GM20000 (cell line): ENCODE data around the gene PRDM16.

Experiments
- DNase-seq: peaks from one replicate; pipeline ENCODE4 v3.0.0; 2012; ENCODE audit warnings: low spot score
- TF ChIP-seq, protein P1 (sequence below): IDR thresholded peaks from 2 replicates; pipeline ENCODE4 v1.5.1; 2012; ENCODE audit warnings: mild to moderate bottlenecking, control low read depth; ENCODE audit errors: extremely low read depth, missing control alignments

The PRDM16 gene

DNA sequence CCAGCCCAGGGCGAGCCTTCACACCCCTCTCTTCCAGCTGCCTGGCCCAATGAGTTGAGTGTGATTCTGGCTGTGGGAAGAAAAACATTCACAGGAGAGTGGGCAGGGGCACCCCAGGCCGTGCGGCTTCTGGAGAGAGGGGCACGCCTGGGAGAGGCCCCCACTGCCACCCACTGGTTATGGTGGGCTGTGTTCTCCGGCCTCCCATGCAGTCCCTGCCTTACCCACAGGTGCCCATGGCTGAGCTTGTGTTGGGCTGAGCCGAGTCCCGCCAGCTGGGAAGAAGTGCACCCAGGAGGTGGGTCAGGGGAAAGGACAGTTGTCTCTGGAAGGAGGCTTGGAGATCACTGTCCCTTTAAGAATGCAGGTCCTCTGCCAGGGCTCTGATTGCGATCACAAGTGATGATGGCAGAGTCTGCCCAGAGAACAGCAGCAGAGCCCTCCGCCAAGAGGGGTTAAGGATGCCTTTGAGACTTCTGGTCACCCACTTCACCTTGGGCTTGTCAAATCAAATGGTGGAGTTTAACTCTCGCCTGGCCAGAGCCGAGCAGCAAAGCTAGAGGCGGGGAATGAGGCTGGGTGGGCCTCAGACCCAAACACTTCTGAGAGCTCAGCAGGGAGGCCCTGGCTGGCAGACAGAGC, 260.8 kb downstream of the PRDM16 start:
- TF ChIP-seq, protein P1, sequence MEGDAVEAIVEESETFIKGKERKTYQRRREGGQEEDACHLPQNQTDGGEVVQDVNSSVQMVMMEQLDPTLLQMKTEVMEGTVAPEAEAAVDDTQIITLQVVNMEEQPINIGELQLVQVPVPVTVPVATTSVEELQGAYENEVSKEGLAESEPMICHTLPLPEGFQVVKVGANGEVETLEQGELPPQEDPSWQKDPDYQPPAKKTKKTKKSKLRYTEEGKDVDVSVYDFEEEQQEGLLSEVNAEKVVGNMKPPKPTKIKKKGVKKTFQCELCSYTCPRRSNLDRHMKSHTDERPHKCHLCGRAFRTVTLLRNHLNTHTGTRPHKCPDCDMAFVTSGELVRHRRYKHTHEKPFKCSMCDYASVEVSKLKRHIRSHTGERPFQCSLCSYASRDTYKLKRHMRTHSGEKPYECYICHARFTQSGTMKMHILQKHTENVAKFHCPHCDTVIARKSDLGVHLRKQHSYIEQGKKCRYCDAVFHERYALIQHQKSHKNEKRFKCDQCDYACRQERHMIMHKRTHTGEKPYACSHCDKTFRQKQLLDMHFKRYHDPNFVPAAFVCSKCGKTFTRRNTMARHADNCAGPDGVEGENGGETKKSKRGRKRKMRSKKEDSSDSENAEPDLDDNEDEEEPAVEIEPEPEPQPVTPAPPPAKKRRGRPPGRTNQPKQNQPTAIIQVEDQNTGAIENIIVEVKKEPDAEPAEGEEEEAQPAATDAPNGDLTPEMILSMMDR, result no peak
- DNase-seq, result no peak

DNA sequence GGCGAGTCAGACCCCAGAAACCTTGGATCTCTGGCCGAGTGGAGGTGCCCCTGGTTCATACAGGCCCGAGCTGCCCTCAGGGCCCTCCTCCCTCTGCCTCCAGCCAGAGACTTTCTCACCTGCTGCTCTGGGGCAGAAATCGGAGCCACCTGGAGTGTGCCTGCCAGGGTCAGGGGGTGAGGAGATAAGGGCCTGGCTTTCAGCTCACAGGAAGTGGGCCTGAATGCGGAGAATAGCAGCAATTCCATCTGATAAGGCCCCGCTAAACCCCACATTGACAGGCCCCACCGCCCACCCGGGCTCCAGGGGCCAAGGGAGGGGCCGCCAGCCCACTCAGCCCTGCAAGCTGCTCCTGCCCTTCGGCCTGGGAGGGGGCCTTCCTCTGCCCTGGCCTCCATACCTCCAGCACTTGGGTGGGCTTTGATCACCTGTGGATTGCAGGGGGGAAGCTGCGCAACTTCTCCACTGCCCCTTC, 261.8 kb downstream of the PRDM16 start:
- TF ChIP-seq, protein P1, result no peak
- no peak for DNase-seq

DNA sequence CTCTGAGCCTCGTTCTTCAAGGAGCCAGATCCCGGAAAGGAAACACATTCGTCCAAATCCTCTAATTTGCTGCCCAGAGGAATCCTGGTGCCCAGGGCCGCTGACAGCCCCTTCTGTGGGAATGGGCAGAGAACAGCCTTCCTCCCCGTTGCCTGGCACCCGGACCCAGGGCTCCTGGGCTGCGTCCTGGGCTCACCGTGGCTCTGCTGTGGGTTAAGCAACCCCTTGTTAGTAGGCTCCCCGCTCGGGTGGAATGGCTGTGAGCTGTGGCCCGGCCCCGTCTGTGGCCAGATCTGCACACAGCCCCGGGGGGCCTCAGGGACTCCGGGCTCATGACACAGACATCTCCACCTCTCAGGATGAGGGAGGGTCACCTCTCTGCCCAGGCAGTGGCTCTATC, 262.6 kb downstream of the PRDM16 start:
- DNase-seq, result no peak

DNA sequence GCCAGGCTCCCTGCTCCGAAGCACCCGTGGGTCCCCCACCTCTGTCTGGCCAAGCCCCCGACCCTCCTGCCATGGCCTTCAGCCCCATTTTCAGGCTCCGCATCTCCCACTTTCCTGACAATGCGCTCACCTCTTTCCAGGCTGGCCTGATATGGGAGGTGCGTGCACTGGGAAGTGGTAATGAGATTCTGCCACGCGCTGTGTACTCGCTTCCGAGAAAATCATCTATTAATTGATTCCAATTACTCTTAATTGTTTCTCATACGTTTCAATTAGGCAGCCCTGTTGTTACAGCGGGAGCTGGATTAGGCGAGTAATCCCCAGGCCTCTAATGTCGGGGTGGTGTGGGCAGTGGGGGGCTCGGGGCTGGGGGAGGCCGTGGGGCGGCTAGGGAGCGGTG, 263.0 kb downstream of the PRDM16 start:
- no peak for DNase-seq

More for the DNA sequence above, 262.6 kb downstream of the PRDM16 start:
- TF ChIP-seq, protein P1, result no peak

DNA sequence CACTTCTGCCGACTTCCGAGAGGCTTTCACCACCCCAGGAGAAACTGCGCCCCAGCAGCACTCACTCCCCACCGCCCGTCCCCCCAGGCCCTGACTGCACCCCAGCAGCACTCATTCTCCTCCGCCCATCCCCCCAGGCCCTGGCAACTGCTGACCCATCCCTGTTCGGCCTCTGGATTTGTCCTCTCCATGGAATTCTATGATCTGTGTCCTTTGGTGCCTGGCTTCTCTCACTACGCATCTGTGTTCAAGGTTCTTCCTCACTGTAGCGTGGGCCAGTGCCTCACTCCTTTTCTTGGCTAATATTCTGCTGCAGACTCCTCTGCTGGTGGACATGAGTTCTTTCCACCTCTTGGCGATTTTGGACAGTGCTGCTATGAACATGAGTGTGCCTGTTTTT, 263.7 kb downstream of the PRDM16 start:
- DNase-seq, result no peak
- TF ChIP-seq, protein P1, result no peak

More for the DNA sequence above, 263.0 kb downstream of the PRDM16 start:
- TF ChIP-seq, protein P1, result no peak

DNA sequence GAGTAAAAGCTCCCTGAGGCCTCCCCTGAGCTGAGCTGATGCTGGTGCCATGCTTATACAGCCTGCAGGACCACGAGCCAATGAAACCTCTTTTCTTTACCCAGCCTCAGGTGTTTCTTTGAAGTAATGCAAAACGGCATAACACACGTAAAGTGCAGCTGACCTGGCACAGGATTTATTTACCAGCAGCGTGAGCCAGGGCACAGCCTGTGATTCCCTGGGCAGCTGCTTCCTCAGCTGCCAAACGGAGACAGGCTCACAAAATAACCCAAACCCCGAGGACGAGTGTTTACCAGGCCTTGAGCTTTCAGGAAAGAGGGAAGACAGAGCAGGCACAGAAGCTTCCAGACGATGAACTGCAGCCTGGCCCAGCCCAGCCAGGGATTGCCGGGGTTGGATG, 264.9 kb downstream of the PRDM16 start:
- TF ChIP-seq, protein P1, result no peak
- no peak for DNase-seq

DNA sequence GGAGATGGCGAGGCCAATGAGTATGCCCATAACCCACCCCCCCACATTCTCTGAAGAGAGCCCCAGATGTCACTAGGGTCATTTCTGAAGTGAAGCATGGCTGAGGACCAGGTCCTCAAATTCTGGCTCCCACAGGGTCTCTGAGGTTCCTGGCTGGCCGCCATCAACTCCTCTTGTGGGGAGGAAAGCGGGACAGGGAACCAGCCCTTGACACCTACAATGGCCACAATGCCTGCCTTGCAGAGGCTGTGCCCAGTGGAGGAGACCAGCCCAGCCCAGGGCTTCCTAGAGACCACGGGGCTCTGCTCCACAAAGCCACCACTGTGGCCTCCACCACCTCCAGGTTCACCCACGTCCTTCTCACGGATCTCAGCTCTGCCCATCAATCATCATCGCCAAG, 265.4 kb downstream of the PRDM16 start:
- TF ChIP-seq, protein P1, result no peak
- DNase-seq, result no peak
